Measurements from ENCODE around the gene CHST6.
"Not testable (repeated sequence)": the region's sequence is repeated elsewhere in the genome, so short reads cannot be mapped to it uniquely, and the experiment has no call there.

The CHST6 gene

DNA sequence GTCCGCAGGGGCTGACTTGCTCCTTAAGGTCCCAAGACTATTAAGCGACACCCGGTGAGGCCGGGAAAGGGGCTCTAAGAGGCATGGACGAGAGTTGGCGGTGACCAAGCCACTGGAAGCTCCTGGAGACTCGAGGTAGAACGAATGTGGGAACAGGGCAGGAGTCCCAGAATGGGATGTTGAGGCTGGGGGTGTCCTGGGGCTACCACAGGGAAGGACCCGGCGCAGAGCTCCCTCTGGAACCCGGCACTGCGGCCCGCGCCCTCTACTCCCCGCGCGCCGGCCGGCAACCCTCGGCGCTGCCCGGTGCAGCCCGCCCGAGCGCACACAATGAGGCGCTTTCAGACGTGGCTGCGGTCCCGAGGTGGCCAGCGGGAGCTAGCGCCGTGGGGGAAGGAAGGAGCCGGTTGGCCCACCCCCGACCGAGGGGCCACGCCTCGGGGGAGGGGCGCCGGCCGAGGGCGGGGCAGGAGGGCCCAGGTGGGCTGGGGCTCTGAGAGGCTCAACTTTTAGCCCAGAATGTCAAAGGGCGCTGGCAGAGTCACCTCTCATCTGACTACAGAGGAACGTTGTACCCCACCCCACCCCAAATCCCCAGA is at the start of gene CHST6:
TSS of gene CHST6 (minus strand) at position 366 of the 599 bp plus-strand sequence. CDS start 15,613 bp downstream, outside the sequence.
- Histone ChIP-seq H3K9me3 (peaks cover 2% of the 10 kb centered on the region; the same call in 1 of the 2 replicates), H3K9ac (peak within 1 kb of the TSS; percentile 85), H3K27me3 (no peaks in the 10 kb centered on the region), H3K4me1 (peaks cover 84% of the 10 kb centered on the region), H3K4me3 (peak within 1 kb of the TSS; percentile 79), H3K4me2 (peak within 1 kb of the TSS; percentile 93), H4K20me1 (peaks cover 23% of the 10 kb centered on the region), H3K36me3 (no peaks in the 10 kb centered on the region), H3K27ac (peak within 1 kb of the TSS; percentile 84)
- TF ChIP-seq Cebpa-rat (IDR thresholded peaks at IDR 0.05) = no peak

DNA sequence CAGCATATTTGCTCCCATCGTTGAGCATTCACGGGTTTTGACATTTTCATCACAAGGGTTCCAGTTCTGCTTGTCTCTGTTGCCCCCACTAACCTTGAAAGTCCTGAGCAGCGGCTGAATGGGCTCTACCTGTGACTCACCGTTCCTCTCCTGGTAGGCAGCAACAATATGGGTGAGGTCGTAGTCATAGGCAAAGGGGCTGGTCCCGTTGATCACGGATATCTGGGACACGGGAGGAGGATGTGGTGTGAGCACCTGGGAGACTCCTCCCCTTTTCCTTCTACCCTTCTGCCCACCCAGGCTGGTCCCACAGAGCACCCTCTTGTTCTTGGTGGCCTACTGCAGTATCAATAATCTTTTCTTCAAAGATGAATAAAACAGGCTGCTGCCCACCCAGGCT is 47.2 kb upstream of the CHST6 start:
- H3K4me2 ChIP-seq, H3K27ac ChIP-seq, H3K27me3 ChIP-seq, H3K4me3 ChIP-seq, H3K4me1 ChIP-seq, H3K9me3 ChIP-seq, H3K9ac ChIP-seq, H4K20me1 ChIP-seq: not testable (repeated sequence)
- peaks cover 14% of the 10 kb centered on the region; the same call in 1 of the 2 replicates for H3K36me3 ChIP-seq

DNA sequence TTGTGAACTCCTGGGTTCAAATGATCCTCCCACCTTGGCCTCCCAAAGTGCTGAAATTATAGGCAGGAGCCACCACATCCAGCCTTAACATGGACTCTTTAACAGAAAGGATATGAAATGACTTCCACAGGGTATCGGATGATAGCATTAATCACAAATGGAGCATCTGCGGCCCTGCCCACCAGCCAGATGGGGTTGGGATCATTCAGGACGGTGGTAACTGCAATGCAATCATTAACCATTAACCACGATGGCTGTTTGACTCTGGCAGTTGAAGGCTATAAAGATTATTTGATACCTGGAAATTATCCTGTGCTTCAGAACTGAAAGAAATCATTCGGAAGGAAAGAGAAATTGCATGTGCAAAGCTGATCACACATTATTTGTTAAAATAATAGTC is 46.0 kb upstream of the CHST6 start:
- Histone ChIP-seq H3K9ac (no peak overlapping the region), H3K9me3 (no peaks in the 10 kb centered on the region), H3K4me3 (no peak overlapping the region), H3K4me2 (no peak overlapping the region), H4K20me1 (no peaks in the 10 kb centered on the region), H3K27me3 (no peaks in the 10 kb centered on the region), H3K27ac (no peak overlapping the region), H3K4me1 (no peaks in the 10 kb centered on the region), H3K36me3 (peaks cover 14% of the 10 kb centered on the region; the same call in 1 of the 2 replicates)
- no peak for TF ChIP-seq Cebpa-rat (IDR thresholded peaks at IDR 0.05)

DNA sequence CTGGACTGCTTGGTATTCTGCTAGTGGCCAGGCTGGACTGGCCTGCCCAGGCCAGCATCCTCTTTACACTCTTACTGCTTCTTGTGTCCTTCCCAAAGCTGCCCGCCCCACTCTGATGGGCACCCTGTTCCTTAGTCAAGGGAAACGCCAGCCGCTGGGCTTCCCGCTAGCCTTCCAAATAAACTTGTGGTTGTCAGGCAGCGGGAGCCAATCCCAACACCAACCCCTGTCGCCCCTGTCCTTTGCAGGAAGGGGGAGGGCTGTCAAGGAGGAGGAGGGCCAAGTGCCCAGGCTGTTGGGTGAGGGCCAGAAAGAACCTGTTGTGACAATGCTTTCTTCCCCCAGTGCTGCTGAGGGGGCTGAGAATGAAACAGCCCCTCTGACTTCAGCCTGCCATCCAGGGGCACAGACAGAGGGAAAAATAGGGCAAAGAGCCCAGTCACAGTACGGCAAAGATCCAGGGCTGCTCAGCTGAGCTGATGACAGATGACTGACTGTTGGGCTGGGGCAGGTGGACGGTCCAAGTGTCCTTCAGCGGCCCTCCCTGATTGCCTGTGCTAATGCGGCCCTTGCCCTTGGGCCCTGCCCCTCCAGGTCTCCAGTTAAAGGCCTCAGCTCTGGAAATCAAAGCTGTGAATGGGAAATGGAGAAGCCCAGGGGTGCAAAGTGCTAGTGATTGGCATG is 43.8 kb upstream of the CHST6 start:
- H3K27ac ChIP-seq, H3K27me3 ChIP-seq, H3K36me3 ChIP-seq, H3K4me2 ChIP-seq, H3K4me3 ChIP-seq, H3K9ac ChIP-seq, H3K9me3 ChIP-seq, H4K20me1 ChIP-seq: not testable (repeated sequence)
- peaks cover 15% of the 10 kb centered on the region for H3K4me1 ChIP-seq

DNA sequence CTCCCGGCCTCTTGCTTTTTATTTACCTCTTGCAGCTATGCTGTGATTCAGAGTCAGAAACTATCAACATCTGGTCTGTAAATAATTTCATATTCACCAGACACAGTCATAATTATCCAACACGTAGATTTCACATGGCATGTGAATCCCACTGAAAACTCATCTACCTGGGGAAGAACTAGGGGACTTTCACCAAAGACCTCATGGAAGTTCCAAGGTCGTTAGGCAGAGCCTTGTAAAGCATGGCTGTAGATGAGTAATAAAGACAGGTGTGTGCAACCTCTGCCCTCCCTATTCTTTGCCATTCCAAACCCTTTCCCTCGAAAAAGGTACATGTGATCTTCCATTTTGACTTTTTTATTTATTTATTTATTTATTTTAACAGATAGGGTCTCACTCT is 42.5 kb upstream of the CHST6 start:
- Histone ChIP-seq H3K4me3 (no peak overlapping the region), H3K9ac (no peak overlapping the region), H4K20me1 (no peaks in the 10 kb centered on the region), H3K27me3 (no peaks in the 10 kb centered on the region), H3K4me1 (peaks cover 16% of the 10 kb centered on the region), H3K9me3 (no peaks in the 10 kb centered on the region), H3K4me2 (no peak overlapping the region), H3K36me3 (peaks cover 6% of the 10 kb centered on the region; the same call in 1 of the 2 replicates), H3K27ac (no peak overlapping the region)
- no peak for TF ChIP-seq Cebpa-rat (IDR thresholded peaks at IDR 0.05)

DNA sequence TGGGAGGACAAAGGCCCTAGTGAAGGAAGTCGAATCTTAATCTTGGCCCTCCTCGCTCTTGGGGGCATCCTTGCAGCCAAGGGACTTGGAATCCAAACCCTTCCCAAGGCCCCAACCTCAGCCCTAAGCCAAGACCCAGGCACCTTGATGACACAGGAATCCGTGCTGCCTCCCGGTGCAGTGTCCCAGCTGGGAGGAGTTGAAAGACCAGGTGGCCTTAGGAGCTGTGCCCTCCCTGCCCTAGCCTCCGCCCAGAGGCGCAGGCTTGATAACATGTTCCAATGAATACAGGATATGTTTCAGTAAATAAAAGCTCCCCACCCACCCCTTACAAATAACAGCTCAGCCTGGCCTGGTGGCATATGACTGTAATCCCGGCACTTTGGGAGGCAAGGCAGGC is 40.7 kb upstream of the CHST6 start, which contains the start of gene CHST5:
TSS of gene CHST5 (minus strand) at position 208 of the 400 bp plus-strand sequence. CDS start 5,724 bp downstream, outside the sequence.
- Histone ChIP-seq H3K4me2 (peak within 1 kb of the TSS; percentile 62), H3K4me1 (peaks cover 16% of the 10 kb centered on the region), H3K27ac (peak within 1 kb of the TSS; percentile 51; the same call in 1 of the 2 replicates), H3K4me3 (no peak within 1 kb of the TSS), H3K27me3 (no peaks in the 10 kb centered on the region), H3K9ac (no peak within 1 kb of the TSS), H4K20me1 (no peaks in the 10 kb centered on the region), H3K36me3 (peaks cover 1% of the 10 kb centered on the region; the same call in 1 of the 2 replicates), H3K9me3 (no peaks in the 10 kb centered on the region)
- TF ChIP-seq Cebpa-rat (IDR thresholded peaks at IDR 0.05) = no peak

DNA sequence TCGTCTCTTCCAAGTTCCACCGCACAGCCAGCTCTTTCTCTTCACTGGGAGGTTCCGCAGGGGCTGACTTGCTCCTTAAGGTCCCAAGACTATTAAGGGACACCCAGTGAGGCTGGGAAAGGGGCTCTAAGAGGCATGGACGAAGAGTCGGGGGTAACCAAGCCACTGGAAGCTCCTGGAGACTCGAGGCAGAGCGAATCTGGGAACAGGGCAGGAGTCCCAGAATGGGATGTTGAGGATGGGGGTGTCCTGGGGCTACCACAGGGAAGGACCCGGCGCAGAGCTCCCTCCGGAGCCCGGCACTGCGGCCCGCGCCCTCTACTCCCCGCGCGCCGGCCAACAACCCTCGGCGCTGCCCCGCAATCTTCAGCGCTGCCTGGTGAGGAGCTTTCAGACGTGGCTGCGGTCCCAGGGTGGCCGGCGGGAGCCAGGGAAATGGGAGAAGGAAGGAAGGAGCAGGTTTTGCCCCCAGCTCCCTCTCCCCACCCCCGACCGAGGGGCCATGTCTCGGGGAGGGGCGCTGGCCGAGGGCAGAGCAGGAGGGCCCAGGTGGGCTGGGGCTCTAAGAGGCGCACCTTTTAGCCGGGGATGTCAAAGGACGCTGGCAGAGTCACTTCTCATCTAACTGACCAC is 40.1 kb upstream of the CHST6 start:
- no peaks in the 10 kb centered on the region for H3K9me3 ChIP-seq
- H4K20me1 ChIP-seq = no peaks in the 10 kb centered on the region
- H3K9ac ChIP-seq = no peak overlapping the region
- H3K27me3 ChIP-seq = no peaks in the 10 kb centered on the region
- H3K4me1 ChIP-seq = peaks cover 16% of the 10 kb centered on the region
- H3K4me2 ChIP-seq = peak overlapping the region; percentile 62
- TF ChIP-seq Cebpa-rat (IDR thresholded peaks at IDR 0.05) = no peak
- H3K36me3 ChIP-seq = no peaks in the 10 kb centered on the region
- no peak overlapping the region for H3K4me3 ChIP-seq
- H3K27ac ChIP-seq = peak overlapping the region; percentile 51; the same call in 1 of the 2 replicates

DNA sequence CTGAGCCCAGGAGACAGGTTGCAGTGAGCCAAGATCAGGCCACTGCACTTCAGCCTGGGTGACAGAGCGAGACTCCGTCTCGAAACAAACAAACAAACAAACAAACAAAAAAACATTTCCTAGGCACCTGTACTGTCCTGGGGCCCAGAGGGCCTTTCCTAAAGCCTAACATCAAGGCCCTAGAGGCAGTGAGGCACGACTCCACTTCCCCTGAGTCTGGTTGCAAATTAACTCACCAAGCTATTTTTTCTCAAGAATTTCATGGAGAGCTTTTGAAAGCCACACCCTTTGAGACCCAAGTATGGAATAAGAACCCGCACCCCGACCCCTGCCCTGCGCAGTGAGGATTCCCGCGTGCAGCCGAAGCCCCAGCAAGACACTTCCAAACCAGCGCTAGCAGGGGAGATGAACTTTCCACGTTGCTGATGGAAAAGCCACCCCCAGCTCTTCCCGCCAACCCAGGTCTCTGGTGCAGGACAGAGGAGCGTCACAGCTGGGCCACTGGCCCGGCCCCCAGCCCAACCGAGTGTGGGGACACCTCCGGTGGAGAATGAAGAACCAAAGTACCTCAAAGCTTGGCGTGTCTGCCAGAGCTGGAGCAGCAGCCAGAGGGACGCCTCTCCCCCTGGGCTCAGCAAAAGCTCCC is 39.4 kb upstream of the CHST6 start:
- peak overlapping the region; percentile 41; the same call in 1 of the 2 replicates for H3K9ac ChIP-seq
- TF ChIP-seq Cebpa-rat (IDR thresholded peaks at IDR 0.05) = no peak

DNA sequence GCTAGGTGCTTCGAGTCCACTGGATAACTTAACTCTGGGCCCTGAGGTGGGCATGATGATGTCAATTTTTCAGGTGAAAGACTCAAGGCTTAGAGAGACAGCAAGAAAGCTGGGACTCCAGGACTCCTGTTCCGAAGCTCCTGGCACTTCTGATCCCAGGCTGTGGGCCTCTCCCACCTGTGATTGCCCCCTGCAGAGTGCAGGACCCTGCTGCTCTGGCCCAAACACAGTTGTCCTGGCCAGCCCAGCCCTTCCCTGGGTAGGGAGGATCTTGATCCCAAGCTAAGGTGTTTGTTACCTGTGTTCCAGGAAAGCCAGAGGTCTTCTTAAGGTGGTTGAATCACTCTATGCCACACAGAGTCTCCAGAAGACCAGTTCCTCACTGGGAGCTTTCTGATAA is 37.5 kb upstream of the CHST6 start:
- no peak overlapping the region for H3K9ac ChIP-seq
- H3K36me3 ChIP-seq = peaks cover 13% of the 10 kb centered on the region; the same call in 1 of the 2 replicates
- no peaks in the 10 kb centered on the region for H4K20me1 ChIP-seq
- H3K27ac ChIP-seq = no peak overlapping the region
- no peak overlapping the region for H3K4me2 ChIP-seq
- no peaks in the 10 kb centered on the region for H3K27me3 ChIP-seq
- H3K4me3 ChIP-seq = no peak overlapping the region
- TF ChIP-seq Cebpa-rat (IDR thresholded peaks at IDR 0.05) = no peak
- H3K9me3 ChIP-seq = peaks cover 15% of the 10 kb centered on the region
- H3K4me1 ChIP-seq = peaks cover 16% of the 10 kb centered on the region

More for the DNA sequence above, 39.4 kb upstream of the CHST6 start:
- Histone ChIP-seq H4K20me1 (no peaks in the 10 kb centered on the region), H3K4me3 (no peak overlapping the region), H3K4me1 (peaks cover 16% of the 10 kb centered on the region), H3K9me3 (peaks cover 5% of the 10 kb centered on the region; the same call in 1 of the 2 replicates), H3K36me3 (0 out of 2 replicates have a peak, but pooled peaks cover 2% of the 10 kb centered on the region), H3K27me3 (no peaks in the 10 kb centered on the region), H3K27ac (peak overlapping the region; percentile 51; the same call in 1 of the 2 replicates), H3K4me2 (peak overlapping the region; percentile 62)

Data from BLaER1 (cell line).